NCI-H69 (cell line): Measurements from ENCODE around the gene PEX16.

ENCODE experiments used
- DNase-seq: peaks from one replicate; lab custom pipeline; 2025; lab: John Stamatoyannopoulos, UW

PEX16 gene

GRCh38 chr11:45897556-45897955, 20.1 kb downstream of the PEX16 start:
- no peak for DNase-seq

- DNase-seq, result peak; percentile 89
Observed at GRCh38 chr11:45896422-45896984, 21.2 kb downstream of the PEX16 start.

- DNase-seq, result peak; percentile 52
Observed at GRCh38 chr11:45895553-45896259, 22.0 kb downstream of the PEX16 start.

- peak; percentile 61 for DNase-seq
Observed at GRCh38 chr11:45894555-45895247, 23.0 kb downstream of the PEX16 start.

- DNase-seq, result no peak
Observed at GRCh38 chr11:45892856-45893255, 24.8 kb downstream of the PEX16 start.

- no peak for DNase-seq
Observed at GRCh38 chr11:45890886-45891550, 26.7 kb downstream of the PEX16 start.

- DNase-seq, result no peak
Observed at GRCh38 chr11:45889966-45890365, 27.7 kb downstream of the PEX16 start.

- no peak for DNase-seq
Observed at GRCh38 chr11:45889555-45889954, 28.1 kb downstream of the PEX16 start.

- DNase-seq, result no peak
Observed at GRCh38 chr11:45887587-45887986, 30.1 kb downstream of the PEX16 start.

GRCh38 chr11:45886816-45887520, 30.7 kb downstream of the PEX16 start:
- peak; percentile 63 for DNase-seq

- peak; percentile 82 for DNase-seq
Observed at GRCh38 chr11:45885921-45886721, 31.6 kb downstream of the PEX16 start.

- DNase-seq, result peak; percentile 91
Observed at GRCh38 chr11:45885274-45885920, 32.3 kb downstream of the PEX16 start, which contains the start of gene MAPK8IP1. Gene MAPK8IP1, plus strand, starts transcription at chr11:45885651. Its CDS starts 170 bp downstream, at chr11:45885821.

- DNase-seq, result no peak
Observed at GRCh38 chr11:45884596-45885185, 33.0 kb downstream of the PEX16 start.

GRCh38 chr11:45881708-45882368, 35.8 kb downstream of the PEX16 start:
- peak; percentile 87 for DNase-seq

- DNase-seq, result peak; percentile 95
Observed at GRCh38 chr11:45880772-45881570, 36.7 kb downstream of the PEX16 start.

GRCh38 chr11:45879803-45880686, 37.6 kb downstream of the PEX16 start:
- DNase-seq, result peak; percentile 96

GRCh38 chr11:45877845-45878244, 39.8 kb downstream of the PEX16 start:
- no peak for DNase-seq

- no peak for DNase-seq
Observed at GRCh38 chr11:45877221-45877620, 40.5 kb downstream of the PEX16 start.
